Measurements from ENCODE around the gene AGBL4. TPM values are rescaled to one million over a fixed set of nuclear protein-coding genes. Genes with fewer than 3 reads are reported as not detected.

The AGBL4 gene
- total and polyA plus RNA-seq, 11 donors, result 0.40 to 1.4 (median 0.54) TPM; not detected in 3

DNA sequence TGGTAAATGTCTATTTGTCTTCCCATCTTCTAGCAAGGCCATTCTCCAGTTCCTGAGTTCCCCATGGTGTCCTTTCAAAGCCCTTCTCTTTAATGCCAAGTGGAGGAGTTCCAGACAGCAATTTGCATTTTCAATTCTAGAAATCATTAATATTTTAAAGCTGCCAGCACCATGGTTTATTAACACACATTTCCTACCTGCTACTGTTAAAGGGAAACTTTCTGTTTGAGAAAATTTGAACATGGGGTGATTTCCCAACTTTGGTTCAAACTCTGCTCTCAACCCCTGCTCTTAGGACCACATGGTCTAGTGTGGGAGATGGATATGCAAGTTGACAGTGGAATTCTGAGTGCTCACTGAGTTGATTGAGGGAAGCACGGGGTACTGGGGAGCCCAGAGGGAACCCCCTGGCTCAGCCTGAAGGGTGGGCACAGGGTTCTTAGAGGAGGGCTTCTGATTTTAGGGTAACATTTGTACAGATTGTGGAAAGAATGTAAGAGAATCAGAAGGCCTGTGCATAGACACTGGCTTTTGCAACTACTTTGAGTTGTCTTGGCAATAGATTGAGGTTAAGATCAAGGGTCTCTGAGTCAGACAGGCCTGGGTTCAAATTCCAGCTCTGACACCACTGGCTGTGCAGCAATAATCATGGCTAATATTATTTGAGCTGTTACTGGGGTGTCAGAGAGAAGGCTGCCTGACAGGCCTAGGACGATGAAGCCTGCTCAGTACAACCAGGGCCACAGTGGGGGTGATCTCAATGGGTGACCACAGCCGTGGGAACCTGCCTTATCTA, 1344.8 kb downstream of the AGBL4 start:
- Histone ChIP-seq H3K27me3 (peaks cover 0 to 29% (median 3%) of the 10 kb centered on the region in 9 donors), H3K4me1 (no peaks in the 10 kb centered on the region), H3K4me3 (no peak overlapping the region), H3K36me3 (no peaks in the 10 kb centered on the region), H3K27ac (no peak overlapping the region), H3K9me3 (no peaks in the 10 kb centered on the region)
- TF ChIP-seq POLR2A (IDR thresholded peaks at IDR 0.05), result no peak
- TF ChIP-seq, protein P1, sequence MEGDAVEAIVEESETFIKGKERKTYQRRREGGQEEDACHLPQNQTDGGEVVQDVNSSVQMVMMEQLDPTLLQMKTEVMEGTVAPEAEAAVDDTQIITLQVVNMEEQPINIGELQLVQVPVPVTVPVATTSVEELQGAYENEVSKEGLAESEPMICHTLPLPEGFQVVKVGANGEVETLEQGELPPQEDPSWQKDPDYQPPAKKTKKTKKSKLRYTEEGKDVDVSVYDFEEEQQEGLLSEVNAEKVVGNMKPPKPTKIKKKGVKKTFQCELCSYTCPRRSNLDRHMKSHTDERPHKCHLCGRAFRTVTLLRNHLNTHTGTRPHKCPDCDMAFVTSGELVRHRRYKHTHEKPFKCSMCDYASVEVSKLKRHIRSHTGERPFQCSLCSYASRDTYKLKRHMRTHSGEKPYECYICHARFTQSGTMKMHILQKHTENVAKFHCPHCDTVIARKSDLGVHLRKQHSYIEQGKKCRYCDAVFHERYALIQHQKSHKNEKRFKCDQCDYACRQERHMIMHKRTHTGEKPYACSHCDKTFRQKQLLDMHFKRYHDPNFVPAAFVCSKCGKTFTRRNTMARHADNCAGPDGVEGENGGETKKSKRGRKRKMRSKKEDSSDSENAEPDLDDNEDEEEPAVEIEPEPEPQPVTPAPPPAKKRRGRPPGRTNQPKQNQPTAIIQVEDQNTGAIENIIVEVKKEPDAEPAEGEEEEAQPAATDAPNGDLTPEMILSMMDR (IDR thresholded peaks at IDR 0.05), result no peak
- 78 to 86% (median 84%) methylated on average over 3 of the region's 3 CpGs for WGBS, 4 donors
- no peak for ATAC-seq
- no peak for DNase-seq
- intact Hi-C loops (cut with DNase I), result loop anchor here in 9 of 10 donors (2.0 to 10.0 kb wide), 6 partner anchors 136 to 1668 kb away; no protein-coding TSS in a partner anchor

DNA sequence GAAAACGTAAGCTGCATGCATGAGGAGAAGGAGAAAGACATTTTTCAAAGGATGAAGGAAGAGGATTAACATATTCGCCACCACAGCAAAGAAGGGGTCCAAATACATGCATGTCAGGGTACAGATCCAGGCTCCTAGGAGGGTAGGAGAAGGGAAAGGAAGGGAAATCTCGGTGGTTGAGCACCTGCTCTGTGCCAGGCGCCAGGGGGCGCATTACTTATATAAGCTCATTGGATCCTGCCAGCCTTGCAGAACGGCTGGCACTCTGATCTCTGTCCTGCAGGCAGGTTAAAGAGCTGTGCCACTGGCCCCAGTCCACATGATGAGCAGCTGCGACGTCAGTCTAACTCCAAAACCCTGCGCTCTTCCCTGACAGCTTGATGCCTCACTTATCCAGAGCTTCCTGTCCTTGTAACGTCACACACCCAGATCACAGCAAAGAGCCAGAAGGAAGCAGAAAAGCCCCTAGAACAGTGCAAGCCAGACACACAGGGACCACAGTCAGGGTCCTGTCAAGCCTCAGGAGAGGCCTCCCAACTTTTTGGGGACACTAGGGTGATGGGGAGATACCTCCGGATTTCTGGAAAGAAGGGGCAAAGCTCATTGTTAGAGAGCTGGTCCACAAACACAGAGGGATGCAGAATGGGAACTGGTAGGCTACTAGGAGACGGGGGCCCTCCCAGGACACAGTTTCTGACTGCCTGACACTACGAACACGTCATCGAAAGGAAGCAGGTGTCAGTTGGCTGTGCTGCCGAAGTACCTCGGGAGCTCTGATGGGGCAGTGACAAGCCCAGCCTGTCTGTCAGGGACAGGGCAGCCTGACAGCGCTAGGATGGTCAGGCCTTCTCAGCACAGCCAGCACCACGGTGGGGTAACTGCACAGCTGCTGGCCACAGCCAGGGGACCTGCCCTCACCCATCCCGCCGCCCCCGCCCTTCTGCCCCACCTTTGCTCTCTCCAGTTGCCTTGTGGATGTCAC, 1346.2 kb downstream of the AGBL4 start:
- peak in 3 of 4 donors; percentile 75 to 79 (median 75) for ATAC-seq
- intact Hi-C loops (cut with DNase I), result loop anchor here in 9 of 10 donors (2.0 to 10.0 kb wide), 7 partner anchors 137 to 1671 kb away; no protein-coding TSS in a partner anchor
- WGBS, 4 donors, result 38 to 46% (median 41%) methylated on average over 20 to 22 of the region's 22 CpGs

DNA sequence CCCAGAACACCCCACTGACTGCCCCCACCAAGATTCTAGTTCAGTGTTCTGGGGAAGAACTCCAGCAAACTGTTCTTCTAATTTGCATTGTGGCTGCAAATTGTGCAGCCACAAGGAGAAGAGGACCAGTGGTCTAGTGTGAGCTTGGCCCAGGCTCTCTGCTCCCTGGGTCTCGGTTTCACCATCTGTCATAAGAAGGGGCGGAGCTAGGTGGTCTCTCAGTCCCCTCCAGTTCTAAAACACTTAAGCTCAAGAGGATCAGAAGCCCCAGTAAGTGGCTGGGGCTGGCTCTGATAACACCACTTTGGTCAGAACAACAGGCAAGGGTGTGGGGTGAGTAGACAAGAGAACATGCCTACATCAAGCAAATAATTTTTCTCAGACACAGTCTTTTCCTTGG, 1346.9 kb downstream of the AGBL4 start:
- no peaks in the 10 kb centered on the region for H3K36me3 ChIP-seq
- intact Hi-C loops (cut with DNase I), result loop anchor here in 9 of 10 donors (2.0 to 10.0 kb wide), 7 partner anchors 138 to 1672 kb away; no protein-coding TSS in a partner anchor
- H3K9me3 ChIP-seq, result no peaks in the 10 kb centered on the region
- no peak for ATAC-seq
- TF ChIP-seq, protein P1 (IDR thresholded peaks at IDR 0.05), result no peak
- TF ChIP-seq POLR2A (IDR thresholded peaks at IDR 0.05), result no peak
- H3K27me3 ChIP-seq, result peaks cover 0 to 31% (median 3%) of the 10 kb centered on the region in 9 donors
- DNase-seq, result no peak
- WGBS, 4 donors, result 21% methylated on average over 2 of the region's 2 CpGs; no CpG with 5 or more reads in 1 of the 4 donors
- H3K27ac ChIP-seq, result no peak overlapping the region
- no peaks in the 10 kb centered on the region for H3K4me1 ChIP-seq
- no peak overlapping the region for H3K4me3 ChIP-seq

More for the DNA sequence above, 1346.2 kb downstream of the AGBL4 start:
- Histone ChIP-seq H3K4me1 (no peaks in the 10 kb centered on the region), H3K36me3 (no peaks in the 10 kb centered on the region), H3K9me3 (no peaks in the 10 kb centered on the region), H3K27ac (no peak overlapping the region), H3K4me3 (no peak overlapping the region), H3K27me3 (peaks cover 0 to 31% (median 3%) of the 10 kb centered on the region in 9 donors)
- DNase-seq, result peak; percentile 37 to 77 (median 62)
- TF ChIP-seq POLR2A (IDR thresholded peaks at IDR 0.05), result no peak
- TF ChIP-seq, protein P1 (IDR thresholded peaks at IDR 0.05), result peak; percentile 45 to 75 (median 63)

All from heart left ventricle (tissue), 16 donors.